Measurements from ENCODE around the gene UBQLN3.

UBQLN3 gene

GRCh38 chr11:5505363-5506048, 4.3 kb downstream of the UBQLN3 start:
- no peak for DNase-seq (ENCODE audit: low spot score)

GRCh38 chr11:5504403-5504921, 5.3 kb downstream of the UBQLN3 start:
- DNase-seq (ENCODE audit: low spot score), result no peak

GRCh38 chr11:5500393-5500801, 9.4 kb downstream of the UBQLN3 start:
- DNase-seq (ENCODE audit: low spot score), result no peak

- DNase-seq (ENCODE audit: low spot score), result no peak
These were observed 10.1 kb downstream of the UBQLN3 start for GRCh38 chr11:5499671-5500070.

GRCh38 chr11:5489576-5490357, 20.0 kb downstream of the UBQLN3 start:
- no peak for DNase-seq (ENCODE audit: low spot score)

GRCh38 chr11:5488798-5489399, 20.9 kb downstream of the UBQLN3 start:
- no peak for DNase-seq (ENCODE audit: low spot score)

GRCh38 chr11:5488385-5488784, 21.4 kb downstream of the UBQLN3 start, which contains the start of gene OR52D1:
Gene OR52D1 (plus strand): TSS chr11:5488685. CDS start chr11:5488707, 22 bp downstream.
- DNase-seq (ENCODE audit: low spot score), result no peak

GRCh38 chr11:5486421-5486820, 23.3 kb downstream of the UBQLN3 start:
- DNase-seq (ENCODE audit: low spot score), result no peak

GRCh38 chr11:5486003-5486402, 23.8 kb downstream of the UBQLN3 start:
- DNase-seq (ENCODE audit: low spot score), result no peak

GRCh38 chr11:5476186-5476819, 33.5 kb downstream of the UBQLN3 start:
- DNase-seq (ENCODE audit: low spot score), result peak; percentile 48

GRCh38 chr11:5473921-5474320, 35.8 kb downstream of the UBQLN3 start:
- no peak for DNase-seq (ENCODE audit: low spot score)

GRCh38 chr11:5467527-5467926, 42.2 kb downstream of the UBQLN3 start:
- DNase-seq (ENCODE audit: low spot score), result no peak

- DNase-seq (ENCODE audit: low spot score), result no peak
These were observed 48.7 kb downstream of the UBQLN3 start for GRCh38 chr11:5460983-5461621.

All from CD4-positive, alpha-beta T cell treated with Interleukin-2 at 100 ng/mL for 4 hours (primary cell).